ENCODE data around the gene NEDD4L. TPM values are rescaled to one million over a fixed set of nuclear protein-coding genes. Genes with fewer than 3 reads are reported as not detected.

NEDD4L gene
- total and polyA plus RNA-seq, 12 donors, result 17.8 to 110 (median 37.6) TPM

DNA sequence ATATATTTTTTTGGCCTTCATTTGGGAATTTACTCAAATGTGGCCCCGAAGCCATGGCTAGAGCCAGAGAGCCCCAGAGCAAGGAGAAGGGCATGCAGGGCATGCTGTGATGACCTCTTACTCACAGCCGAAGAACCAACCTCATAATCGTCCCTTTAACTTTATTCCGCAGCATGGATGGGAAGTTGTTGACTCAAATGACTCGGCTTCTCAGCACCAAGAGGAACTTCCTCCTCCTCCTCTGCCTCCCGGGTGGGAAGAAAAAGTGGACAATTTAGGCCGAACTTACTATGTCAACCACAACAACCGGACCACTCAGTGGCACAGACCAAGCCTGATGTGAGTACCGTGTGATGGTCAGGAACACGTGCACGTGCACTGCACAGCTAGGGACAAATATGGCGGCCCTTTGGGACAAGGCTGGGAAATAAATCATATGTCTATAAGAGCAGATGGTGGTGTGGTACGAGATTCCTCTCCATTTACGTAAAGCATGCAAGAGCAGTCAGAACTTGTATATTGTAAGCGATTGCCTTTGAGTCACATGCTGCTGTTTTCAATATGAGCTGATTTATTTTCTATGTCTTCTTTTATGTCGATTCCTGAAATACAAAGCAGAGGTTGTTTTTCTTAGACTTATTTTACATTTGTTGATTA lies 280.9 kb downstream of the NEDD4L start:
- DNase-seq, result no peak
- no peaks in the 10 kb centered on the region for H3K27me3 ChIP-seq
- H3K9me3 ChIP-seq (replicated peaks in 1 of 3), result no peaks in the 10 kb centered on the region
- 89 to 96% (median 92%) methylated on average over 16 of the region's 16 CpGs for WGBS, 4 donors
- no peak overlapping the region for H3K4me3 ChIP-seq
- no peak overlapping the region for H3K27ac ChIP-seq
- H3K4me1 ChIP-seq (replicated peaks in 1 of 2), result peaks cover 0 to 6% of the 10 kb centered on the region in 2 donors
- intact Hi-C loops (cut with DNase I), result loop anchor here in 1 of 2 donors (10.0 kb wide), 1 partner anchor 180 kb away; no protein-coding TSS in a partner anchor
- no peak for TF ChIP-seq POLR2A (IDR thresholded peaks at IDR 0.05)
- TF ChIP-seq, protein P1, sequence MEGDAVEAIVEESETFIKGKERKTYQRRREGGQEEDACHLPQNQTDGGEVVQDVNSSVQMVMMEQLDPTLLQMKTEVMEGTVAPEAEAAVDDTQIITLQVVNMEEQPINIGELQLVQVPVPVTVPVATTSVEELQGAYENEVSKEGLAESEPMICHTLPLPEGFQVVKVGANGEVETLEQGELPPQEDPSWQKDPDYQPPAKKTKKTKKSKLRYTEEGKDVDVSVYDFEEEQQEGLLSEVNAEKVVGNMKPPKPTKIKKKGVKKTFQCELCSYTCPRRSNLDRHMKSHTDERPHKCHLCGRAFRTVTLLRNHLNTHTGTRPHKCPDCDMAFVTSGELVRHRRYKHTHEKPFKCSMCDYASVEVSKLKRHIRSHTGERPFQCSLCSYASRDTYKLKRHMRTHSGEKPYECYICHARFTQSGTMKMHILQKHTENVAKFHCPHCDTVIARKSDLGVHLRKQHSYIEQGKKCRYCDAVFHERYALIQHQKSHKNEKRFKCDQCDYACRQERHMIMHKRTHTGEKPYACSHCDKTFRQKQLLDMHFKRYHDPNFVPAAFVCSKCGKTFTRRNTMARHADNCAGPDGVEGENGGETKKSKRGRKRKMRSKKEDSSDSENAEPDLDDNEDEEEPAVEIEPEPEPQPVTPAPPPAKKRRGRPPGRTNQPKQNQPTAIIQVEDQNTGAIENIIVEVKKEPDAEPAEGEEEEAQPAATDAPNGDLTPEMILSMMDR (IDR thresholded peaks at IDR 0.05), result no peak
- peaks cover 0 to 3% of the 10 kb centered on the region in 2 donors for H3K36me3 ChIP-seq (replicated peaks in 1 of 2)

DNA sequence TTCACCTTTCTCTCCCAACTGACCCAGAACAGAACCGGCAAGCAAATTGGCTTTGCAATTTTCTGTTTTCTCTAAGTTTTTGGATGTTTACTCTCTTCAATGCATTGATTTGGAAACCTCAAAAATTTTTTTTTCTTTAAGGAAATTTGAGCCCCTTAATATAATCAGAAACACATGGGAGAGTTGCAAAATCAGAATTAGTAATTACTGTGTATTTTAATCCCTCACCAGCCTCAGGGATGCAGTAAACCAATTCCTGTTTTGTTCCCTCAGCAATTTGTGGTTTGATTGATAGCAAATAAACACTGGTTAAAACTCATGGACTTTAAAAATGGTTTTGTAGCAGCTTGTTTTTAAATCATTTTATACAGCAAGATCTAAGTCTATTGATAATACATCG lies 281.5 kb downstream of the NEDD4L start:
- H3K27ac ChIP-seq, result no peak overlapping the region
- no peaks in the 10 kb centered on the region for H3K9me3 ChIP-seq (replicated peaks in 1 of 3)
- TF ChIP-seq, protein P1 (IDR thresholded peaks at IDR 0.05), result no peak
- TF ChIP-seq POLR2A (IDR thresholded peaks at IDR 0.05), result no peak
- H3K36me3 ChIP-seq (replicated peaks in 1 of 2), result peaks cover 0 to 5% of the 10 kb centered on the region in 2 donors
- H3K4me1 ChIP-seq (replicated peaks in 1 of 2), result peaks cover 0 to 6% of the 10 kb centered on the region in 2 donors
- intact Hi-C loops (cut with DNase I), result loop anchor here in 1 of 2 donors (10.0 kb wide), 1 partner anchor 181 kb away; no protein-coding TSS in a partner anchor
- no peak for DNase-seq
- H3K4me3 ChIP-seq, result no peak overlapping the region
- H3K27me3 ChIP-seq, result no peaks in the 10 kb centered on the region
- WGBS, 4 donors, result 87 to 92% (median 89%) methylated on average over 2 of the region's 2 CpGs

DNA sequence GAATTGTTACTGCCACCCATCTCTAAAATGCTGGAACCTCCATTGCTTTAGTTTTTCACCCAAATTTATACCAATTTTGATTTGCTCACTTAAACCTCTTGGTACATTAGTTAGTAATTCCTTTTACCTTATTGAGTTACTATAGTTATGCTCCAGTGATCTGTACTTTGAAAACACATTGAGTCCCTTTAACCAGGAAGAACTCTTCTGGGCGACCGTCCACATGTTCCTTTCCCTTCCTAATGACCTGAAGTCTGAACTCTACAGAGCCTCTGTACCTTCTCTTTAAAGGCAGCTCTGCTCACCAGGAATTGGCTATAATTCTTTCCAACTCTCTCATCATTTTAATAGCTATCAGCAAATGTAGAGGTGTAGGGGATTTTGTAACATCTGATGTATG lies 290.0 kb downstream of the NEDD4L start:
- no peaks in the 10 kb centered on the region for H3K27me3 ChIP-seq
- intact Hi-C loops (cut with DNase I), result no loop called here
- no peaks in the 10 kb centered on the region for H3K9me3 ChIP-seq (replicated peaks in 1 of 3)
- H3K4me1 ChIP-seq (replicated peaks in 1 of 2), result peaks cover 0 to 15% of the 10 kb centered on the region in 2 donors
- WGBS, 4 donors, result 92 to 100% (median 98%) methylated on average over 2 of the region's 2 CpGs
- peaks cover 0 to 13% of the 10 kb centered on the region in 2 donors for H3K36me3 ChIP-seq (replicated peaks in 1 of 2)
- TF ChIP-seq, protein P1 (IDR thresholded peaks at IDR 0.05), result no peak
- no peak for TF ChIP-seq POLR2A (IDR thresholded peaks at IDR 0.05)
- DNase-seq, result no peak
- no peak overlapping the region for H3K4me3 ChIP-seq
- no peak overlapping the region for H3K27ac ChIP-seq

DNA sequence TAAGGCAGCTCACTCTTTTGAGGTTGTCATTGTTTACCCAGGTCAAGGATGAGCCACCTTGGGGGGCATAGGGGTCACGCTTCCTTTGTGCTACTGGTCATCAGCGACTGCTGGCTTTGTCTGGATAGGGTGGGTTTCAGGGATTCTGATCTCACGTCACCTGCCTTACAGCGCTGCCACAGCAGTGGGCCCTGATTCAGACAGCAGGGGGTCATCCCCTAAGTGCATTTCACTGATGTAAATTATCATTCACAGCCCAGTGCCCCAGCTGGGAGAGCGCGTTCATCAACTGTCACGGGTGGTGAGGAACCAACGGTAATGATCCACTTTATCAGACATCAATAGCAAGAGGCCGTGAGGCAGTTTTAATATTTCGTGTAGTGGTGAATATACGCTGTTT lies 291.2 kb downstream of the NEDD4L start:
- TF ChIP-seq, protein P1 (IDR thresholded peaks at IDR 0.05), result no peak
- no peak for TF ChIP-seq POLR2A (IDR thresholded peaks at IDR 0.05)
- H3K36me3 ChIP-seq (replicated peaks in 1 of 2), result peaks cover 0 to 7% of the 10 kb centered on the region in 2 donors
- no peak overlapping the region for H3K27ac ChIP-seq
- peaks cover 0 to 15% of the 10 kb centered on the region in 2 donors for H3K4me1 ChIP-seq (replicated peaks in 1 of 2)
- DNase-seq, result no peak
- H3K27me3 ChIP-seq, result no peaks in the 10 kb centered on the region
- WGBS, 4 donors, result 96 to 98% (median 97%) methylated on average over 11 of the region's 11 CpGs
- intact Hi-C loops (cut with DNase I), result no loop called here
- H3K9me3 ChIP-seq (replicated peaks in 1 of 3), result no peaks in the 10 kb centered on the region
- no peak overlapping the region for H3K4me3 ChIP-seq

All from adrenal gland (tissue), 12 donors.